Panc1 (cell line): ENCODE data around the gene CEP104. TPM values are rescaled to one million over a fixed set of nuclear protein-coding genes. Genes with fewer than 3 reads are reported as not detected.

Experiments
- ATAC-seq: fragments of 200-7000 bp; cut with Tn5 transposase; 2 replicates; pipeline ENCODE4 v1.9.1; 2020; ENCODE audit warnings: mild to moderate bottlenecking, moderate library complexity
- BruUV-seq: library from RNA; stranded (reverse); fragments of 400-500 nt; replicated peaks from 2 replicates; lab custom pipeline; 2021; lab: Mats Ljungman, UMichigan
- CTCF ChIA-PET: fragments of 300-600 bp; sonication (Branson Sonifier 250); formaldehyde crosslinking; loops from one replicate; lab custom pipeline; 2022; ENCODE audit warnings: antibody characterized with exemption; lab: Charles Lee
- POLR2A ChIA-PET: fragments of 300-600 bp; sonication (Branson Sonifier 250); formaldehyde crosslinking; loops from one replicate; lab custom pipeline; 2022; ENCODE audit warnings: antibody characterized with exemption; lab: Charles Lee
- DNase-seq: peaks from one replicate; pipeline ENCODE4 v3.0.0-alpha.2; 2010; ENCODE audit warnings: low read depth, low spot score
- H3K27ac ChIP-seq: 2 replicates; pipeline ENCODE4 v1.5.1; 2011; ENCODE audit warnings: mild to moderate bottlenecking, low read length, inconsistent platforms
- H3K27me3 ChIP-seq: fragments of 200-500 bp; sonication (Bioruptor generic); 2 replicates; pipeline ENCODE4 v1.6.0; 2014; ENCODE audit warnings: low read length, inconsistent platforms; ENCODE audit not compliant: control insufficient read depth, insufficient read depth
- H3K36me3 ChIP-seq: fragments of 200-500 bp; sonication (Bioruptor generic); 2 replicates; pipeline ENCODE4 v1.5.1; 2014; ENCODE audit warnings: inconsistent platforms, mild to moderate bottlenecking, low read length, moderate library complexity; ENCODE audit not compliant: control insufficient read depth, insufficient read depth
- H3K4me1 ChIP-seq: 2 replicates; pipeline ENCODE4 v1.5.1; 2011; ENCODE audit warnings: inconsistent platforms, mild to moderate bottlenecking, low read length, moderate library complexity; ENCODE audit not compliant: control insufficient read depth, insufficient read depth
- H3K4me3 ChIP-seq, 2 experiments: 2 replicates each; pipeline ENCODE4 v1.5.1; 2011 to 2012; ENCODE audit warnings: low read depth in 2 of 2, low read length in 2 of 2, mild to moderate bottlenecking in 2 of 2, inconsistent platforms in 1 of 2, moderate library complexity in 1 of 2
- H3K9me3 ChIP-seq: fragments of 200-500 bp; sonication (Bioruptor generic); 2 replicates; pipeline ENCODE4 v1.5.1; 2014; ENCODE audit warnings: low read depth, mild to moderate bottlenecking, inconsistent platforms, low read length, moderate library complexity; ENCODE audit not compliant: control insufficient read depth, insufficient read depth
- POLR2AphosphoS5 ChIP-seq: IDR thresholded peaks from 2 replicates; pipeline ENCODE4 v1.6.1; 2012; ENCODE audit warnings: mild to moderate bottlenecking, low read depth, low read length, moderate library complexity
- SIN3A ChIP-seq: IDR thresholded peaks from 2 replicates; pipeline ENCODE4 v1.6.1; 2012; ENCODE audit warnings: low read depth, mild to moderate bottlenecking, low read length, moderate library complexity, borderline replicate concordance; ENCODE audit not compliant: insufficient read depth
- TCF7L2 ChIP-seq: IDR thresholded peaks from 2 replicates; pipeline ENCODE4 v1.6.1; 2011; ENCODE audit warnings: mild to moderate bottlenecking, low read depth, low read length, inconsistent platforms
- in situ Hi-C: cut with HindIII; loops from 2 replicates; pipeline ENCODE4 v1.10.0; 2016; ENCODE audit warnings: low sequenced_read_pairs, low pct_unique_long_range_greater_than_20kb
- intact Hi-C: fragments of 100-400 bp; cut with micrococcal nuclease; formaldehyde crosslinking; loops from one replicate; pipeline ENCODE4 v1.10.0; 2022; ENCODE audit not compliant: unreplicated experiment
- total RNA-seq: library from RNA; stranded (reverse); gene quantifications from one replicate; pipeline ENCODE4 v1.2.1, GENCODE V29; 2021; ENCODE audit not compliant: unreplicated experiment
- TF ChIP-seq, protein P1 (sequence below): fragments of 450-650 bp; IDR thresholded peaks from 2 replicates; pipeline ENCODE4 v1.5.1; 2017; ENCODE audit warnings: mild to moderate bottlenecking
- TF ChIP-seq, protein P2 (sequence below), 2 experiments: IDR thresholded peaks; 2 replicates each; pipeline ENCODE4 v1.6.1; 2011 to 2012; ENCODE audit warnings: low read depth in 2 of 2, control low read depth in 1 of 2, low read length in 1 of 2, mild to moderate bottlenecking in 1 of 2, moderate library complexity in 1 of 2; ENCODE audit not compliant: insufficient read depth in 1 of 2

CEP104 gene
- total RNA-seq, 1 experiment from 2014 or later: 52.0 TPM

DNA sequence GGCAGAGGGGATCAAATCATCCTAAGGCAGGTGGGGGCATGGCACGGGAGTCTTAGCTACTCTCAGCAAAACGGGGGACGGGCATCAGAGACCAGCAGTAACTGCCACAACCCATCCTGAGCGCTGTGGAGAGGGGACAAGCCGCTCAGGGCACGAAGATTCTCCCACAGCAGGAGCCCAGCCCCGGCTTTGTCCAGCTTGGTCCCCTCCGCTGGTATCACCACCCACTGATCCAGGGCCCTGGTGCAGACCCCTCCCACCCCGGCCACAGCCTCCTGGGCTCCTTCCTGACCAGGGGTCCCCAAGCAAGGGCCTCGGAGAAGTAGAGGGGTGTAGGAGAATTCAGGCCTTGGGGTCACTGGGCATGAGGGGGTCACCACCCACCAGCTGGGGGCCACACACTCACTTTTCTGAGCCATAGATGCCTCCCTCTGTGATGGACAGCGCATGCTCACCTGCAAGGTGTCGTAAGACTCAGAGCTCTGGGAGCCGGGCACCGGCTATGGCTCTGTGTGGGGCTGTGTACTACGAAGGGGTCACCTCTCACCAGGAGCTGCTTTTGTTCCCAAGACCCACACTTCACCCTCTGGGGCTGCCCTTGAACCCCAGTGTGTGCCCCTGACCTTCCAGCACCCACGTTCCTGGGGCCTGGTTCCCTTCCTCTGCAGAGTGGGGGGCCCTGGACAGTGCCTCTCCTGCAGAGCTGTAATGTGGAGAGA is 86.8 kb downstream of the CEP104 start:
- intact Hi-C loops (no loop called here), in situ Hi-C loops (no loop called here)
- POLR2A ChIA-PET: no interaction called here
- H3K27ac ChIP-seq: no peak overlapping the region
- no peaks in the 10 kb centered on the region for H3K36me3 ChIP-seq
- no TSS peak for BruUV-seq
- no peaks in the 10 kb centered on the region for H3K27me3 ChIP-seq
- ATAC-seq: no peak
- TF ChIP-seq SIN3A (no peak), TCF7L2 (no peak), POLR2AphosphoS5 (no peak)
- TF ChIP-seq, protein P1, sequence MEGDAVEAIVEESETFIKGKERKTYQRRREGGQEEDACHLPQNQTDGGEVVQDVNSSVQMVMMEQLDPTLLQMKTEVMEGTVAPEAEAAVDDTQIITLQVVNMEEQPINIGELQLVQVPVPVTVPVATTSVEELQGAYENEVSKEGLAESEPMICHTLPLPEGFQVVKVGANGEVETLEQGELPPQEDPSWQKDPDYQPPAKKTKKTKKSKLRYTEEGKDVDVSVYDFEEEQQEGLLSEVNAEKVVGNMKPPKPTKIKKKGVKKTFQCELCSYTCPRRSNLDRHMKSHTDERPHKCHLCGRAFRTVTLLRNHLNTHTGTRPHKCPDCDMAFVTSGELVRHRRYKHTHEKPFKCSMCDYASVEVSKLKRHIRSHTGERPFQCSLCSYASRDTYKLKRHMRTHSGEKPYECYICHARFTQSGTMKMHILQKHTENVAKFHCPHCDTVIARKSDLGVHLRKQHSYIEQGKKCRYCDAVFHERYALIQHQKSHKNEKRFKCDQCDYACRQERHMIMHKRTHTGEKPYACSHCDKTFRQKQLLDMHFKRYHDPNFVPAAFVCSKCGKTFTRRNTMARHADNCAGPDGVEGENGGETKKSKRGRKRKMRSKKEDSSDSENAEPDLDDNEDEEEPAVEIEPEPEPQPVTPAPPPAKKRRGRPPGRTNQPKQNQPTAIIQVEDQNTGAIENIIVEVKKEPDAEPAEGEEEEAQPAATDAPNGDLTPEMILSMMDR: no peak
- TF ChIP-seq, protein P2, sequence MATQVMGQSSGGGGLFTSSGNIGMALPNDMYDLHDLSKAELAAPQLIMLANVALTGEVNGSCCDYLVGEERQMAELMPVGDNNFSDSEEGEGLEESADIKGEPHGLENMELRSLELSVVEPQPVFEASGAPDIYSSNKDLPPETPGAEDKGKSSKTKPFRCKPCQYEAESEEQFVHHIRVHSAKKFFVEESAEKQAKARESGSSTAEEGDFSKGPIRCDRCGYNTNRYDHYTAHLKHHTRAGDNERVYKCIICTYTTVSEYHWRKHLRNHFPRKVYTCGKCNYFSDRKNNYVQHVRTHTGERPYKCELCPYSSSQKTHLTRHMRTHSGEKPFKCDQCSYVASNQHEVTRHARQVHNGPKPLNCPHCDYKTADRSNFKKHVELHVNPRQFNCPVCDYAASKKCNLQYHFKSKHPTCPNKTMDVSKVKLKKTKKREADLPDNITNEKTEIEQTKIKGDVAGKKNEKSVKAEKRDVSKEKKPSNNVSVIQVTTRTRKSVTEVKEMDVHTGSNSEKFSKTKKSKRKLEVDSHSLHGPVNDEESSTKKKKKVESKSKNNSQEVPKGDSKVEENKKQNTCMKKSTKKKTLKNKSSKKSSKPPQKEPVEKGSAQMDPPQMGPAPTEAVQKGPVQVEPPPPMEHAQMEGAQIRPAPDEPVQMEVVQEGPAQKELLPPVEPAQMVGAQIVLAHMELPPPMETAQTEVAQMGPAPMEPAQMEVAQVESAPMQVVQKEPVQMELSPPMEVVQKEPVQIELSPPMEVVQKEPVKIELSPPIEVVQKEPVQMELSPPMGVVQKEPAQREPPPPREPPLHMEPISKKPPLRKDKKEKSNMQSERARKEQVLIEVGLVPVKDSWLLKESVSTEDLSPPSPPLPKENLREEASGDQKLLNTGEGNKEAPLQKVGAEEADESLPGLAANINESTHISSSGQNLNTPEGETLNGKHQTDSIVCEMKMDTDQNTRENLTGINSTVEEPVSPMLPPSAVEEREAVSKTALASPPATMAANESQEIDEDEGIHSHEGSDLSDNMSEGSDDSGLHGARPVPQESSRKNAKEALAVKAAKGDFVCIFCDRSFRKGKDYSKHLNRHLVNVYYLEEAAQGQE (IDR thresholded peaks at IDR 0.05; ENCODE audit: insufficient read depth in 1 of 2, low read depth in 2 of 2, low read length in 1 of 2): no peak
- CTCF ChIA-PET: no interaction called here
- H3K4me1 ChIP-seq: peaks cover 26% of the 10 kb centered on the region
- no peak overlapping the region for H3K4me3 ChIP-seq
- H3K9me3 ChIP-seq: no peaks in the 10 kb centered on the region
- DNase-seq: no peak

DNA sequence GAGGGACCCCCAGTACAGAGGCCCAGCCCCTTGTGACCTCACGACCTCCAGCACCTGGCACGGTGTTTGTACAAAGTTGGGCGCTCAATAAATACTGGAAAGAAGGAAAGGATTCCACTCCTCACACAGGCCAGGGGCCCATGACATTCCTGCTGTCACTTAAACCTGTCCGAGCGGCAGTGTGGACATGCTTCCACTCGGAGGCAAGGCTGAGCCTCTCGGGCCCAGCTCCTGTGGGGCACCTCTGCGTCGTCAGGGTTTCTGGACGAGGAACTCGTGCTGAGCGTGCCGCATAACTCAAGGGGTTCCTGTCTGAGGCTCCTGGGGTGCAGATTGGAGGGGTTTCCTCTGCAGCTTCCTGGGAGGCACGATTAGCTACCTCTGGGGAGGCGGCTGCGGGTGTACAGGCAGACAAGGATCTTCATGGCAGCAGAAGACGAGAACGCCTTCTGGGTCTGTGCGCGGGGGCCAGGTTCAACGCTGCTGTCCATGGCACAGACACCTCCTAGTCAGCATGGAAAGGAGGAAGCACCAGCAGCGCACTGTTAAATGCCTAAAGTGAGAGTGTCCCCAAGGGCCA is 88.1 kb downstream of the CEP104 start:
- DNase-seq (no peak), ATAC-seq (no peak)
- H3K27ac ChIP-seq: no peak overlapping the region
- intact Hi-C loops (no loop called here), in situ Hi-C loops (no loop called here)
- no peaks in the 10 kb centered on the region for H3K27me3 ChIP-seq
- peaks cover 16% of the 10 kb centered on the region for H3K4me1 ChIP-seq
- H3K4me3 ChIP-seq: no peak overlapping the region
- H3K9me3 ChIP-seq: no peaks in the 10 kb centered on the region
- ChIA-PET CTCF (no interaction called here), POLR2A (no interaction called here)
- no TSS peak for BruUV-seq
- TF ChIP-seq, protein P2 (IDR thresholded peaks at IDR 0.05; ENCODE audit: insufficient read depth in 1 of 2, low read depth in 2 of 2, low read length in 1 of 2): no peak
- TF ChIP-seq POLR2AphosphoS5 (no peak), SIN3A (no peak), TCF7L2 (no peak)
- TF ChIP-seq, protein P1: no peak
- no peaks in the 10 kb centered on the region for H3K36me3 ChIP-seq
